Skeletal muscle tissue (tissue), 4 donors: ENCODE measurements around the gene SLC26A11. TPM values are rescaled to one million over a fixed set of nuclear protein-coding genes. Genes with fewer than 3 reads are reported as not detected.
A peak's percentile ranks its signal among the peaks of the same experiment; 100 is the strongest.

Experiments used
- H3K27ac ChIP-seq: one replicate; pipeline ENCODE4 v1.7.0; 2013; ENCODE audit warnings: mild to moderate bottlenecking, low read depth, low read length, inconsistent platforms
- H3K27me3 ChIP-seq, 3 donors: one replicate each; pipeline ENCODE4 v1.7.0; 2013; ENCODE audit warnings: low read length in 3 of 3; ENCODE audit not compliant: control insufficient read depth in 3 of 3, insufficient read depth in 3 of 3
- H3K36me3 ChIP-seq, 3 donors: one replicate each; pipeline ENCODE4 v1.7.0; 2013; ENCODE audit warnings: low read length in 3 of 3; ENCODE audit not compliant: control insufficient read depth in 3 of 3, insufficient read depth in 3 of 3
- H3K4me1 ChIP-seq, 3 donors: one replicate each; pipeline ENCODE4 v1.7.0; 2013; ENCODE audit warnings: low read length in 3 of 3, mild to moderate bottlenecking in 3 of 3; ENCODE audit not compliant: control insufficient read depth in 3 of 3, insufficient read depth in 3 of 3
- H3K4me3 ChIP-seq, 3 donors: one replicate each; pipeline ENCODE4 v1.7.0; 2013; ENCODE audit warnings: low read length in 3 of 3
- H3K9ac ChIP-seq, 3 donors: one replicate each; pipeline ENCODE4 v1.7.0; 2013; ENCODE audit warnings: low read length in 3 of 3, mild to moderate bottlenecking in 3 of 3, moderate library complexity in 2 of 3, low read depth in 1 of 3
- H3K9me3 ChIP-seq, 3 donors: one replicate each; pipeline ENCODE4 v1.7.0; 2013; ENCODE audit warnings: low read length in 3 of 3; ENCODE audit not compliant: control insufficient read depth in 3 of 3
- total RNA-seq: library from RNA; depleted of rRNA; stranded (reverse); fragments of >200 nt; gene quantifications from one replicate; pipeline ENCODE4 v1.2.3, GENCODE V29; 2014
- donor health status: Osteomylitis.

Gene SLC26A11
- total RNA-seq, 1 donor from 2014 or later: 7.3 TPM

DNA sequence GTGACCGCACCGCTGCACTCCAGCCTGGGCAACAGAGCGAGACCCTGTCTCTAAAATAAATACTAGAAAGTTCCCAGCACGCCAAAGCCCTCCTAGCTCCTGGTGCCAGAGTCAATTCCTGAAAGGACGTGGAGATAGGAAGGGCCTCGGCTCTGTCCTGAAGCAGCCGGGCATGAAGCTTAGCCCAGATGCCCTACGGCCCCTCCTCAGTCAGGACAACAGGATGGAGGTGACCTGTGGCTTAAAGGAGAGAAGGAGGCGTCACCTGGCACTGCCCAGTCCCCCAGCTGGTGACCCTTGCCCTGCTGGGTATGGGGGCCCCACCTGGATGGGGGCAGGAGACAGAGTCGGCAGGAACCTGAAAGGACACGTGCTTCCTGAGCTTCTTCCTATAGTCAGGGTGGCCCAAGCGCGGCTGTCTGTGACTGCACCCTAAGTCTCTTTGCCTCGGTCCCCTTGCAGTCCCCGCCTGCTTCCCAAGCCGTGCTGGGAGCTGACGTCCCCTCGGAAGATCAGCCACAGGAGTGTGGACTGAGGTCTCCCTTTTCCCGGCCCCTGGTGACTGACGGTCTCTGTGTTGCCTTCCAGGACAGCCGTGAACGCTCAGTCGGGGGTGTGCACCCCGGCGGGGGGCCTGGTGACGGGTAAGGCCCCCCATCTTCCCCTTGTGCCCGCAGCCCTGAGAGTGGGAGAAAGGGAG lies 25.5 kb downstream of the SLC26A11 start:
- peaks cover 15 to 22% (median 16%) of the 10 kb centered on the region in 3 donors for H3K4me1 ChIP-seq
- H3K36me3 ChIP-seq: peaks cover 24 to 34% (median 27%) of the 10 kb centered on the region in 3 donors
- H3K27ac ChIP-seq: no peak overlapping the region
- H3K9ac ChIP-seq: no peak overlapping the region
- H3K9me3 ChIP-seq: peaks cover 0 to 3% (median 0%) of the 10 kb centered on the region in 3 donors
- no peak overlapping the region for H3K4me3 ChIP-seq
- H3K27me3 ChIP-seq: no peaks in the 10 kb centered on the region

DNA sequence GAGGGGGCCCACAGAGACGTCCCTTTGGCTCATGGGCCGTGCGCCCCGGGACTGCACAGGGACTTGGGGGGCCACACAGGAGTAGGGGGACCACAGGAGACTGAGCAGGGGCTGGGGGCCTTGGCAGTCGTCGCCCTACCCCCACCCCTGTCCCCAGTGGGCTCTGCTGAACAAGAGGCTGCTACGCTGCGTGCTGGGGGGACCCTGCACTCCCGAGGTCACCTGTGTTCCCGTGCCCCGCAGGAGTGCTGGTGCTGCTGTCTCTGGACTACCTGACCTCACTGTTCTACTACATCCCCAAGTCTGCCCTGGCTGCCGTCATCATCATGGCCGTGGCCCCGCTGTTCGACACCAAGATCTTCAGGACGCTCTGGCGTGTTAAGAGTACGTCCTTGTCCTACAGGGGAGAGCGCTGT lies 26.0 kb downstream of the SLC26A11 start:
- H3K27me3 ChIP-seq: no peaks in the 10 kb centered on the region
- no peak overlapping the region for H3K4me3 ChIP-seq
- H3K27ac ChIP-seq: no peak overlapping the region
- H3K9me3 ChIP-seq: peaks cover 0 to 3% (median 0%) of the 10 kb centered on the region in 3 donors
- peaks cover 15 to 22% (median 16%) of the 10 kb centered on the region in 3 donors for H3K4me1 ChIP-seq
- peaks cover 22 to 31% (median 27%) of the 10 kb centered on the region in 3 donors for H3K36me3 ChIP-seq
- no peak overlapping the region for H3K9ac ChIP-seq

DNA sequence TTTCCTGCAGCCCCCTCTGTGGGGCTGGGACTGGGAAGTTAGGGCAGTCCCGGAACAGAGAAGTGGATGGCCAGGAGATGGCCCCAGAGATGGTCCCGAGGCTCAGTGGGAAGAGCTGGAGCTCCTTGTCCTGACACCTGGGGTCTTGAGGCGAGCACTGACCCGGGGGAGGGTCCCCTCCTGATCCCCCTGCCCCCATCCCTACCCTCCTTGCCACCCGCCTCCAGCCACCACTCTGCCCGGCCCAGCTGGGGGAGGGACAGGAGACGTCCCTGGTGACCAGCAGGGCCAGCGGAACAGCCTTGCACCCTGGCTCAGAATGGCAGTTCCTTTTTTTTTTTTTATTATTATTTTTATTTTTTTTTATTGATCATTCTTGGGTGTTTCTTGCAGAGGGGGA lies 26.5 kb downstream of the SLC26A11 start:
- Histone ChIP-seq H3K4me1 (peaks cover 15 to 22% (median 16%) of the 10 kb centered on the region in 3 donors), H3K4me3 (no peak overlapping the region), H3K27ac (no peak overlapping the region), H3K36me3 (peaks cover 21 to 31% (median 27%) of the 10 kb centered on the region in 3 donors), H3K9ac (no peak overlapping the region), H3K27me3 (no peaks in the 10 kb centered on the region), H3K9me3 (peaks cover 0 to 3% (median 0%) of the 10 kb centered on the region in 3 donors)

DNA sequence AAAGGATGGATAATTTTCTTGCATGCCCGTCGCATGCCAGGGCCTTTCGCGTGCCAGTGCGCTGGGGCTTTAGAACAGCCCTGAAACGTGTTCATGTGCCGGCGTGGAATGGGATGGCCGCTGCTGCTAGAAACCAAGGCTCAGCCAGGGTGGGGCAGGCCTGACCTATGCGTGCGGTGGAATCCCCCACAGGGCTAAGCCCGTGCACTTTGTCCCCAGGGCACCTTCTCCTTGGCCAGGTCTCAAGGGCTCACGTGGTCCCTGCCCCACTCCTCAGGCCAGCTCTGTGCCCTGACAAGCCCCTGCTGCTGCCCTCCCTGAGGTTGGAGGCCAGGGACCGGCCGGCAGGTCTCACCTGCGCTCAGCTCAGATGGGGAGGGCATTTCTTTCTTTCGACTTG lies 27.3 kb downstream of the SLC26A11 start:
- peaks cover 0 to 3% (median 0%) of the 10 kb centered on the region in 3 donors for H3K9me3 ChIP-seq
- no peak overlapping the region for H3K27ac ChIP-seq
- H3K4me3 ChIP-seq: no peak overlapping the region
- H3K4me1 ChIP-seq: peaks cover 15 to 22% (median 16%) of the 10 kb centered on the region in 3 donors
- H3K27me3 ChIP-seq: no peaks in the 10 kb centered on the region
- H3K36me3 ChIP-seq: peaks cover 21 to 34% (median 32%) of the 10 kb centered on the region in 3 donors
- H3K9ac ChIP-seq: no peak overlapping the region

GRCh38 chr17:80248001-80248893 lies 28.0 kb downstream of the SLC26A11 start:
- H3K4me1 ChIP-seq: peaks cover 12 to 19% (median 15%) of the 10 kb centered on the region in 3 donors
- no peak overlapping the region for H3K4me3 ChIP-seq
- H3K36me3 ChIP-seq: peaks cover 21 to 36% (median 33%) of the 10 kb centered on the region in 3 donors

GRCh38 chr17:80248894-80249710 lies 28.9 kb downstream of the SLC26A11 start:
- Histone ChIP-seq H3K36me3 (peaks cover 21 to 38% (median 33%) of the 10 kb centered on the region in 3 donors), H3K27ac (no peak overlapping the region), H3K9me3 (peaks cover 0 to 2% (median 0%) of the 10 kb centered on the region in 3 donors), H3K27me3 (no peaks in the 10 kb centered on the region), H3K9ac (no peak overlapping the region), H3K4me3 (no peak overlapping the region), H3K4me1 (peaks cover 6 to 15% (median 10%) of the 10 kb centered on the region in 3 donors)

More at GRCh38 chr17:80248001-80248893, 28.0 kb downstream of the SLC26A11 start:
- H3K9ac ChIP-seq: no peak overlapping the region
- H3K27ac ChIP-seq: no peak overlapping the region
- no peaks in the 10 kb centered on the region for H3K27me3 ChIP-seq
- H3K9me3 ChIP-seq: peaks cover 0 to 3% (median 0%) of the 10 kb centered on the region in 3 donors

DNA sequence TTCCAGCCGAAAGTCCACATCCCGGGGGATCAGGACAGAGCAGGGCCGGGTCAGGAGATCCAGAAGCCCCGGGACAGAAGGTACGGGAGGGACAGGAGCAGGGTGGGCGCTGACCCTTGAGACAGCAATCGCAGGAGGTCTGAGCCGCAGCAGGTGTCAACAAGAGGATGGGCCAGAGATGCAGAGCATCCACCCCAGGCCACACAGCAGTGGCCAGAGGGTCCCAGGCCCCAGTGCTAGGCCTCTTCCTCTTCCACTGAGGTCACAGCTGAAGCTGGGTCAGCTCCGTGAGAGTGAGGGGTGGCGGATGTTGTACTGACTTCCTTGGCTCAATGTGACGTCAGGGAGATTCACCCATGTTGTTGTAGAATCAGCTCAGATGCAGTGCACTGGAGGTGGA lies 31.7 kb downstream of the SLC26A11 start:
- H3K4me3 ChIP-seq: no peak overlapping the region
- no peak overlapping the region for H3K27ac ChIP-seq
- no peak overlapping the region for H3K9ac ChIP-seq
- no peaks in the 10 kb centered on the region for H3K27me3 ChIP-seq
- peaks cover 8 to 28% (median 19%) of the 10 kb centered on the region in 3 donors for H3K36me3 ChIP-seq
- no peaks in the 10 kb centered on the region for H3K9me3 ChIP-seq
- H3K4me1 ChIP-seq: peaks cover 6 to 18% (median 16%) of the 10 kb centered on the region in 3 donors

DNA sequence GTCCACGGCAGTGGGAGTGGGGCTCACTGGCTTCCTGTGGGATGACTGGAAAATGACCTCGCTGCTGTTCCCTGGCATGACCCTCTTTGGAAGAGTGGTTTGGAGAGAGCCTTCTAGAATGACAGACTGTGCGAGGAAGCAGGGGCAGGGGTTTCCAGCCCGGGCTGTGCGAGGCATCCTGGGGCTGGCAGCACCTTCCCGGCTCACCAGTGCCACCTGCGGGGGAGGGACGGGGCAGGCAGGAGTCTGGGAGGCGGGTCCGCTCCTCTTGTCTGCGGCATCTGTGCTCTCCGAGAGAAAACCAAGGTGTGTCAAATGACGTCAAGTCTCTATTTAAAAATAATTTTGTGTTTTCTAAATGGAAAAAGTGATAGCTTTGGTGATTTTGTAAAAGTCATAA lies 32.6 kb downstream of the SLC26A11 start:
- Histone ChIP-seq H3K27ac (no peak overlapping the region), H3K36me3 (peaks cover 8 to 23% (median 19%) of the 10 kb centered on the region in 3 donors)

DNA sequence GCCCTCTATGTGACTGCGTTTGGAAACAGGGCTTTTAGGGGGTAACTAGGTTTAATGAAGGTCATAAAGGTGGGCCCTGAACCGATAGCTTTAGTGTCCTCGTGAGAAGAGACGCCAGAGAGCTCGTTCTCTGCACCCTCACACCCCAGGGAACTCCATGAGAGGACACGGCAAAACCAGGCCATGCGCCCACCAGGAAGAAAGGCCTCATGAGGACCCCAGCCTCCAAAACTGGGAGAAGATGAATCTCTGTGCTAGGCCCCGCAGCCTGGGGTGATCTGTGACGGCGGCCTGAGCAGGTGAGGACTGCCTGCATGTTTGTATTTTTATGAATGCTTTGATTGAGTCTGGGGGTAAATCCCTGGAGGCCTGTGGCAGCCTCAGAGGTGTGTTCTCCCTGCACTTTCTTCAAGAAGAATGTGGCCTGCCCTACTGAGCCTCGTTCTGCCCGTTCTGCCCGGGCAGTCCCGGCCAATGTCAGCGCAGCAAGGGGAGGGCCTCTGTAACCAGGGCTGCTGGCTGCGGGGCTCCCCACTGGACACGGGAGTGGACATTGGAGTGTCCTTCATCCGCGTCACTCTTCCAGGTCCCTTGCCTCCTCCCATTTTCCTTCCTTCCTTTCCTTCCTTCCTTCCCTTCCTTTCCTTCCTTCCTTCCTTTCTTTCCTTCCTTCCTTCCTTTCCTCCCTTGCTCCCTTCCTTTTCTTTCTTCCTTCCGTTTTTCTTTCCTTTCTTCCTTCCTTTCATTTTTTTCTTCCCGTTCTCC lies 33.6 kb downstream of the SLC26A11 start:
- Histone ChIP-seq H3K36me3 (peaks cover 4 to 23% (median 17%) of the 10 kb centered on the region in 3 donors), H3K9me3 (no peaks in the 10 kb centered on the region), H3K9ac (no peak overlapping the region), H3K4me3 (no peak overlapping the region), H3K4me1 (peaks cover 6 to 18% (median 16%) of the 10 kb centered on the region in 3 donors), H3K27ac (peak overlapping the region; percentile 87), H3K27me3 (no peaks in the 10 kb centered on the region)

More for the DNA sequence above, 32.6 kb downstream of the SLC26A11 start:
- Histone ChIP-seq H3K4me3 (no peak overlapping the region), H3K27me3 (no peaks in the 10 kb centered on the region), H3K9ac (no peak overlapping the region), H3K4me1 (peaks cover 6 to 18% (median 16%) of the 10 kb centered on the region in 3 donors), H3K9me3 (no peaks in the 10 kb centered on the region)
